ENCODE measurements around the gene RDM1. TPM values are rescaled to one million over a fixed set of nuclear protein-coding genes. Genes with fewer than 3 reads are reported as not detected.

RDM1 gene
- polyA plus RNA-seq, 3 donors, result not detected

GRCh38 chr17:35972535-35972934, 42.0 kb upstream of the RDM1 start:
- Histone ChIP-seq H3K9me3 (replicated peaks in 1 of 2; ENCODE audit: control insufficient read depth in 1 of 2, insufficient read depth in 1 of 2, low read length in 2 of 2) (no peaks in the 10 kb centered on the region), H3K4me2 (replicated peaks; ENCODE audit: extremely low read depth, low read length, poor library complexity, severe bottlenecking) (no peak overlapping the region), H3K36me3 (replicated peaks in 1 of 2; ENCODE audit: control insufficient read depth in 1 of 2, insufficient read depth in 2 of 2, low read length in 2 of 2) (no peaks in the 10 kb centered on the region), H3K79me2 (ENCODE audit: insufficient read depth, low read length) (no peaks in the 10 kb centered on the region), H3K27ac (ENCODE audit: low read depth in 1 of 2, low read length in 2 of 2) (no peak overlapping the region), H4K20me1 (ENCODE audit: insufficient read depth, low read length) (no peaks in the 10 kb centered on the region), H3K27me3 (ENCODE audit: control insufficient read depth in 2 of 2, insufficient read depth in 2 of 2, low read length in 2 of 2) (no peaks in the 10 kb centered on the region), H3K4me1 (ENCODE audit: control insufficient read depth in 1 of 2, insufficient read depth in 2 of 2, low read length in 2 of 2) (no peaks in the 10 kb centered on the region), H3K9ac (ENCODE audit: insufficient read depth, low read length, poor library complexity, severe bottlenecking) (no peak overlapping the region), H3K4me3 (replicated peaks in 1 of 3; ENCODE audit: low read depth in 2 of 3, low read length in 3 of 3) (no peak overlapping the region), H2AFZ (ENCODE audit: insufficient read depth, low read depth, low read length, poor library complexity, severe bottlenecking) (no peak overlapping the region)
- Mint-ChIP-seq H3K27me3 (ENCODE audit: low read depth in 3 of 3) (peaks cover under 1 to 5% (median 4%) of the 10 kb centered on the region in 3 donors), H3K4me3 (no peak overlapping the region), H3K27ac (no peak overlapping the region), H3K4me1 (peaks cover 6% of the 10 kb centered on the region), H3K9me3 (no peaks in the 10 kb centered on the region), H3K36me3 (no peaks in the 10 kb centered on the region)
- 79% methylated on average over 6 of the region's 6 CpGs for WGBS (ENCODE audit: insufficient coverage)
- intact Hi-C loops (cut with micrococcal nuclease), result loop anchor here (5.0 to 10.0 kb wide), 2 partner anchors 505 to 512 kb away; partner anchors contain the start of gene ZNHIT3 (in 1 of the 2)
- no peak for TF ChIP-seq CTCF (IDR thresholded peaks at IDR 0.05)
- DNase-seq, result no peak

- Mint-ChIP-seq H3K27me3 (ENCODE audit: low read depth in 3 of 3) (peaks cover 2 to 5% (median 4%) of the 10 kb centered on the region in 3 donors), H3K9me3 (no peaks in the 10 kb centered on the region), H3K27ac (no peak overlapping the region), H3K4me1 (peaks cover 6% of the 10 kb centered on the region), H3K36me3 (no peaks in the 10 kb centered on the region), H3K4me3 (no peak overlapping the region)
- no peak for TF ChIP-seq CTCF (IDR thresholded peaks at IDR 0.05)
- H3K79me2 ChIP-seq (ENCODE audit: insufficient read depth, low read length), result no peaks in the 10 kb centered on the region
- no peak overlapping the region for H3K9ac ChIP-seq (ENCODE audit: insufficient read depth, low read length, poor library complexity, severe bottlenecking)
- DNase-seq, result no peak
- intact Hi-C loops (cut with micrococcal nuclease), result loop anchor here (5.0 to 10.0 kb wide), 2 partner anchors 505 to 513 kb away; partner anchors contain the start of gene ZNHIT3 (in 1 of the 2)
- H3K27me3 ChIP-seq (ENCODE audit: control insufficient read depth in 2 of 2, insufficient read depth in 2 of 2, low read length in 2 of 2), result no peaks in the 10 kb centered on the region
- no peak overlapping the region for H3K4me2 ChIP-seq (replicated peaks; ENCODE audit: extremely low read depth, low read length, poor library complexity, severe bottlenecking)
- no peak overlapping the region for H3K4me3 ChIP-seq (replicated peaks in 1 of 3; ENCODE audit: low read depth in 2 of 3, low read length in 3 of 3)
- no peak overlapping the region for H2AFZ ChIP-seq (ENCODE audit: insufficient read depth, low read depth, low read length, poor library complexity, severe bottlenecking)
- no peaks in the 10 kb centered on the region for H3K4me1 ChIP-seq (ENCODE audit: control insufficient read depth in 1 of 2, insufficient read depth in 2 of 2, low read length in 2 of 2)
- H3K36me3 ChIP-seq (replicated peaks in 1 of 2; ENCODE audit: control insufficient read depth in 1 of 2, insufficient read depth in 2 of 2, low read length in 2 of 2), result no peaks in the 10 kb centered on the region
- H3K27ac ChIP-seq (ENCODE audit: low read depth in 1 of 2, low read length in 2 of 2), result no peak overlapping the region
- no CpG with 5 or more reads among the region's 1 CpG for WGBS (ENCODE audit: insufficient coverage)
- no peaks in the 10 kb centered on the region for H4K20me1 ChIP-seq (ENCODE audit: insufficient read depth, low read length)
- no peaks in the 10 kb centered on the region for H3K9me3 ChIP-seq (replicated peaks in 1 of 2; ENCODE audit: control insufficient read depth in 1 of 2, insufficient read depth in 1 of 2, low read length in 2 of 2)
These were observed 41.5 kb upstream of the RDM1 start for GRCh38 chr17:35972066-35972465.

Measured in CD14-positive monocyte (primary cell).